DMS153 treated with DMSO at 0.1 percent for 48 hours (cell line): ENCODE data around the gene NUSAP1.
"Not testable (repeated sequence)": the region's sequence is repeated elsewhere in the genome, so short reads cannot be mapped to it uniquely, and the experiment has no call there.

Experiments used
- DNase-seq: peaks from one replicate; lab custom pipeline; 2025; ENCODE audit not compliant: unreplicated experiment; lab: John Stamatoyannopoulos, UW

NUSAP1 gene

GRCh38 chr15:41332194-41333025 lies at the start of gene NUSAP1, which contains the start of gene OIP5:
TSS of gene NUSAP1 (plus strand) at chr15:41332881. CDS start at chr15:41332958, 77 bp downstream.
TSS of gene OIP5 (minus strand) at chr15:41332591. CDS start at chr15:41332561, 30 bp downstream.
- peak; percentile 67 for DNase-seq

- DNase-seq, result not testable (repeated sequence)
These were observed 49.6 kb upstream of the NUSAP1 start for GRCh38 chr15:41282980-41283652.

- peak; percentile 64 for DNase-seq
These were observed 48.8 kb upstream of the NUSAP1 start for GRCh38 chr15:41283653-41284426.

GRCh38 chr15:41284427-41285177 lies 48.1 kb upstream of the NUSAP1 start:
- DNase-seq, result peak; percentile 1

GRCh38 chr15:41285285-41285684 lies 47.4 kb upstream of the NUSAP1 start:
- DNase-seq, result no peak

- DNase-seq, result no peak
These were observed 45.9 kb upstream of the NUSAP1 start for GRCh38 chr15:41286665-41287333.

- no peak for DNase-seq
These were observed 44.2 kb upstream of the NUSAP1 start for GRCh38 chr15:41288464-41288863.

GRCh38 chr15:41289953-41290352 lies 42.7 kb upstream of the NUSAP1 start:
- DNase-seq, result no peak

- DNase-seq, result no peak
These were observed 41.5 kb upstream of the NUSAP1 start for GRCh38 chr15:41291065-41291631.

GRCh38 chr15:41292521-41292920 lies 40.2 kb upstream of the NUSAP1 start:
- no peak for DNase-seq

GRCh38 chr15:41301139-41301538 lies 31.5 kb upstream of the NUSAP1 start:
- not testable (repeated sequence) for DNase-seq

GRCh38 chr15:41301587-41301986 lies 31.1 kb upstream of the NUSAP1 start:
- DNase-seq, result no peak

- DNase-seq, result no peak
These were observed 28.4 kb upstream of the NUSAP1 start for GRCh38 chr15:41304149-41304770.

- DNase-seq, result no peak
These were observed 25.0 kb upstream of the NUSAP1 start for GRCh38 chr15:41307679-41308078.

- no peak for DNase-seq
These were observed 23.3 kb upstream of the NUSAP1 start for GRCh38 chr15:41309226-41309905.

- not testable (repeated sequence) for DNase-seq
These were observed 11.8 kb upstream of the NUSAP1 start for GRCh38 chr15:41320805-41321330.

GRCh38 chr15:41323611-41324010 lies 9.1 kb upstream of the NUSAP1 start:
- DNase-seq, result no peak

GRCh38 chr15:41331281-41331680 lies 1.4 kb upstream of the NUSAP1 start:
- DNase-seq, result no peak

GRCh38 chr15:41331833-41332193 lies 868 bp upstream of the NUSAP1 start:
- DNase-seq, result no peak
